HEK293T (cell line): ENCODE measurements around the gene KCTD12.

Experiments
- CTCF ChIA-PET: fragments of 350-600 bp; formaldehyde crosslinking; extraction: SDS; loops from one replicate; lab custom pipeline; 2021; ENCODE audit warnings: antibody characterized with exemption, inconsistent platforms; lab: Yijun Ruan, JAX
- POLR2A ChIA-PET: fragments of 350-600 bp; formaldehyde crosslinking; extraction: SDS; loops from one replicate; lab custom pipeline; 2020; ENCODE audit warnings: antibody characterized with exemption, inconsistent platforms; lab: Yijun Ruan, JAX
- DNase-seq: peaks from one replicate; pipeline ENCODE4 v3.0.0; 2012; ENCODE audit warnings: mixed read lengths; ENCODE audit errors: extremely low spot score
- ARNT ChIP-seq: fragments of 450-650 bp; IDR thresholded peaks from 2 replicates; pipeline ENCODE4 v1.6.1; 2017; ENCODE audit warnings: mild to moderate bottlenecking
- BHLHE40 ChIP-seq: fragments of 450-650 bp; IDR thresholded peaks from 2 replicates; pipeline ENCODE4 v1.6.1; 2016; ENCODE audit warnings: mild to moderate bottlenecking, moderate library complexity, borderline replicate concordance
- CTBP1 ChIP-seq: fragments of 450-650 bp; IDR thresholded peaks from 2 replicates; pipeline ENCODE4 v1.6.1; 2016; ENCODE audit warnings: borderline replicate concordance
- ELF4 ChIP-seq: fragments of 450-650 bp; IDR thresholded peaks from 2 replicates; pipeline ENCODE4 v1.6.1; 2017; ENCODE audit warnings: antibody characterized with exemption
- FOXA1 ChIP-seq: fragments of 450-650 bp; IDR thresholded peaks from 2 replicates; pipeline ENCODE4 v1.6.1; 2016; ENCODE audit warnings: mild to moderate bottlenecking
- FOXK2 ChIP-seq: fragments of 450-650 bp; IDR thresholded peaks from 2 replicates; pipeline ENCODE4 v1.6.1; 2016; ENCODE audit warnings: mild to moderate bottlenecking
- FOXM1 ChIP-seq: fragments of 450-650 bp; IDR thresholded peaks from 2 replicates; pipeline ENCODE4 v1.6.1; 2017; ENCODE audit warnings: mild to moderate bottlenecking, borderline replicate concordance
- HDGF ChIP-seq: fragments of 450-650 bp; IDR thresholded peaks from 2 replicates; pipeline ENCODE4 v1.6.1; 2017; ENCODE audit warnings: antibody characterized with exemption, borderline replicate concordance
- L3MBTL2 ChIP-seq: fragments of 450-650 bp; conservative IDR thresholded peaks from 2 replicates; pipeline ENCODE4 v1.6.1; 2016; ENCODE audit warnings: mild to moderate bottlenecking
- LEF1 ChIP-seq: fragments of 450-650 bp; IDR thresholded peaks from 2 replicates; pipeline ENCODE4 v1.6.1; 2017; ENCODE audit warnings: mild to moderate bottlenecking, borderline replicate concordance
- NFRKB ChIP-seq: fragments of 450-650 bp; IDR thresholded peaks from 2 replicates; pipeline ENCODE4 v1.6.1; 2016; ENCODE audit warnings: mild to moderate bottlenecking, moderate library complexity
- SP1 ChIP-seq: fragments of 450-650 bp; IDR thresholded peaks from 2 replicates; pipeline ENCODE4 v1.6.1; 2017
- SUZ12 ChIP-seq: fragments of 450-650 bp; IDR thresholded peaks from 2 replicates; pipeline ENCODE4 v1.6.1; 2016; ENCODE audit warnings: mild to moderate bottlenecking
- TARDBP ChIP-seq: fragments of 450-650 bp; IDR thresholded peaks from 2 replicates; pipeline ENCODE4 v1.6.1; 2016
- ZNF384 ChIP-seq: fragments of 450-650 bp; IDR thresholded peaks from 2 replicates; pipeline ENCODE4 v1.6.1; 2016
- TF ChIP-seq, protein P1 (sequence below): fragments of 450-650 bp; IDR thresholded peaks from 2 replicates; pipeline ENCODE4 v1.6.1; 2016

Gene KCTD12

DNA sequence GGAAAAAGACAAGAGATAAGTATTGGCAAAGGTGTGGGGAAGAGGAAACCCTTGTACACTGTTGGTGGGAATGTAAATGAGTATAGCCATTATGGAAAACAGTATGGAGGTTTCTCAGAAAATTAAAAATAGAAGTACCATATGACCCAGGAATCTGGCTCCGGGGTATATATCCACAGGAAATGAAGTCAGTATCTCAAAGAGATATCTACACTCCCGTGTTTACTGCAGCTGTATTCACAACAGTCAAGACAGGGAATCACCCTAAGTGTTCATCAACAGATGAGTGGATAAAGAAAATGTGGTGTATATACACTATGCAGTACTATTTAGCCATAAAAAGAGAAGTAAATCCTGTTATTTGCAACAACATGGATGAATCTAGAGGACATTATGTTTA, 13.5 kb downstream of the KCTD12 start:
- TF ChIP-seq SP1: no peak
- ChIA-PET POLR2A (interaction anchor here (3.7 kb wide), 1 partner anchor 12 kb away, joined by 20 read pairs; the partner anchor contains the start of gene KCTD12), CTCF (interaction anchor here (2.8 kb wide), 1 partner anchor 12 kb away, joined by 20 read pairs; no protein-coding TSS in a partner anchor)
- DNase-seq: no peak

DNA sequence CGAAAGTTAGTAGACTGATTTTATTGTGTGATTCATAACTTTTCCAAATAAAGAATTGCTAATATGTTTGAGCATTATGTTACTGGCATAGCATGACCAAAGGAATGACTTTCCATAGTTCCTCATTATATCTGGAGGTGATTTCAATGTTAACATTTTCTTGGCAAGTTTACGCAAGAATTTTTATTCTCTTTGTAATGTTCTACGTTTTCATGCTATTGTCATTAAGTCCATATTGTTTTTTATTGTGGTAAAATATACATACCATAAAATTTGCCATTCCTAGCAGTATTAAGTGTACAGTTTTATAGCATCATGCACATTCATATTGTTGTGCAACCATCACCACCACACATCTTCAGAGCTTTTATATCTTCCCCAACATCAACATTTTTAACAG, 14.8 kb downstream of the KCTD12 start:
- no peak for DNase-seq
- CTCF ChIA-PET: interaction anchor here (0.9 kb wide), 1 partner anchor 13 kb away, joined by 3 read pairs; no protein-coding TSS in a partner anchor
- no peak for TF ChIP-seq BHLHE40
- no peak for TF ChIP-seq HDGF
- TF ChIP-seq L3MBTL2: no peak
- POLR2A ChIA-PET: no interaction called here

DNA sequence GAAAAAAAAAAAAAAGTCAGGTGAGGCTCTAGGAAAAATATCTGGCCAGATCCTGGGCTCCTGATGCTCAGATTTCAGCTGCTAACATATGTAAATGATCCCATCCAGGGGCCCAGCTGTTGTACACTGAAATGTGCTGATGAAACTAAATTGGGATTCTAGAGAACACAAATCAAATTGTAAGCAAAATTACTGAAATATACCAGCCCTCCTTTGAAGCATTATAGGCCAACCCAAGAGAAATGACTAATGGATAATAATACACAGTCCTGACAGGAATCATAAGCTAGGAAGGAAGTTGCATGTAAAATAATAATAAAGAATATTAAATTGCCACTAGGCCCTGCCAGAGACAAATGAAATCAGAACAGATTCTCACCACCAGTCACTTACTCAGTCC, 17.8 kb downstream of the KCTD12 start:
- TF ChIP-seq ARNT (no peak), ZNF384 (no peak), L3MBTL2 (no peak), FOXK2 (no peak), FOXM1 (no peak), FOXA1 (no peak)
- ChIA-PET CTCF (interaction anchor here (0.6 kb wide), 1 partner anchor 34 kb away, joined by 3 read pairs; no protein-coding TSS in a partner anchor), POLR2A (no interaction called here)
- no peak for DNase-seq

DNA sequence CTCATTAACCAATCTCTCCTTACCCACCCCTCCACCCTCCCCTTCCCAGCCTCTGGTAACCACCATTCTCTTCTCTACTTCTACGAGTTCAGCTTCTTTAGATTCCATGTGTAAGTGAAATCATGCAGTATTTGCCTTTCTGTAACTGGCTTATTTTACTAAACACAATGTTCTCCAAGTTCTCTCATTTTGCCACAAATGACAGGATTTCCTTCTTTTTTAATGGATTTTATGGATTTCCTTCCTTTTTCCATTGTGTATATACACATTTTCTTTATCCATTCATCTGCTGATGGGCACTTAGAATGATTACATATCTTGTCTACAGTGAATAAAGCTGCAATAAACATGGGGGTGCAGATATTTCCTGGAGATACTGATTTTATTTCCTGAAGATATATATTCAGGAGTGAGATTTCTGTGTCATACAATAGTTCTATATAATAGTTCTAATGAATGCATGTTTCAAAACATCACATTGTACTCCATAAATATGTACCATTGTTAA, 20.2 kb downstream of the KCTD12 start:
- ChIA-PET CTCF (no interaction called here), POLR2A (no interaction called here)
- no peak for DNase-seq
- TF ChIP-seq FOXM1 (peak; percentile 47; the same call in 1 of the 2 replicates), FOXK2 (no peak)

DNA sequence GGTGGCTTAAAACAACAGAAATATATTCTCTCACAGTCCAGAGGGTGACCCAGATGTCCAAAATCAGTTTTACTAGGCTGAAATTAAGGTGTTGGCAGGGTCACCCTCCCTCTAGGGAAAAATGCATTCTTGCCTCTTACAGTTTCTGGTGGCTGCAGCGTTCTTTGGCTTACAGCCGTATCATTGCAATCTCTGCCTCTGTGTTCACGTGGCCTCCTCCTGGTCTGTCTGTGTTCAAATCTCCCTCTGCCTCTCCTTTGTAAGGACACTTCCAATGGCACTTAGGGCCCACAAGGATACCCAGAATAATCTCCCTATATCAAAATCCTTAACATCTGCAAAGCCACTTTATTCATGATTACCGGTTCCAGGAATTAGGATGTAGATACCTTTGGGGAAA, 21.1 kb downstream of the KCTD12 start:
- POLR2A ChIA-PET: no interaction called here
- no peak for TF ChIP-seq FOXK2
- TF ChIP-seq ELF4: no peak
- no peak for TF ChIP-seq ZNF384
- no peak for TF ChIP-seq LEF1
- TF ChIP-seq ARNT: no peak
- TF ChIP-seq SP1: no peak
- TF ChIP-seq NFRKB: no peak
- TF ChIP-seq L3MBTL2: no peak
- no peak for TF ChIP-seq TARDBP
- TF ChIP-seq BHLHE40: no peak
- TF ChIP-seq CTBP1: no peak
- no peak for TF ChIP-seq HDGF
- TF ChIP-seq, protein P1, sequence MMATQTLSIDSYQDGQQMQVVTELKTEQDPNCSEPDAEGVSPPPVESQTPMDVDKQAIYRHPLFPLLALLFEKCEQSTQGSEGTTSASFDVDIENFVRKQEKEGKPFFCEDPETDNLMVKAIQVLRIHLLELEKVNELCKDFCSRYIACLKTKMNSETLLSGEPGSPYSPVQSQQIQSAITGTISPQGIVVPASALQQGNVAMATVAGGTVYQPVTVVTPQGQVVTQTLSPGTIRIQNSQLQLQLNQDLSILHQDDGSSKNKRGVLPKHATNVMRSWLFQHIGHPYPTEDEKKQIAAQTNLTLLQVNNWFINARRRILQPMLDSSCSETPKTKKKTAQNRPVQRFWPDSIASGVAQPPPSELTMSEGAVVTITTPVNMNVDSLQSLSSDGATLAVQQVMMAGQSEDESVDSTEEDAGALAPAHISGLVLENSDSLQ: no peak
- no peak for TF ChIP-seq FOXA1
- TF ChIP-seq SUZ12: no peak
- no peak for TF ChIP-seq FOXM1
- DNase-seq: no peak
- CTCF ChIA-PET: no interaction called here

DNA sequence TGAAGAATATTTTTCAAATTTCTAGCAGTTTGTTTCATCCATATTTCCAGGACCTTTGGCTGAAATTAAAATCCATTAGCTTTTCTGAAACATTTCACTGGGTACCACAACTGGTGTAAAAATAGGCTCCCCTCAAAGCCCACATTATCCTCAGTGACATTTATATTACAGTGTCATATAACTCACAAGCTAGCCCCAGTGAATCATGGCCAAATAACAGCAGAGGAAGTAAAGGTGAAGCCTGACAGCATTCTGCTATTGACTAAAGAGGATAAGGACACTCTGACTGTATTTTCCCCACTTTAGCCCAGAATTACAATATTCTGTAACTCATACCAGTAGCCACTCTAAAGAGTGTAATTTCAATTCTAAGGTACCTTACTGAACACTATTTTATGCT, 21.9 kb downstream of the KCTD12 start:
- ChIA-PET POLR2A (no interaction called here), CTCF (interaction anchor here (0.8 kb wide), 1 partner anchor 172 kb away, joined by 3 read pairs; no protein-coding TSS in a partner anchor)
- DNase-seq: no peak
- TF ChIP-seq HDGF (no peak), NFRKB (no peak), LEF1 (no peak), FOXK2 (no peak), BHLHE40 (no peak), ARNT (no peak), SP1 (no peak), CTBP1 (no peak), L3MBTL2 (no peak), FOXA1 (no peak), ELF4 (no peak), SUZ12 (no peak), TARDBP (no peak), ZNF384 (no peak), FOXM1 (no peak)
- TF ChIP-seq, protein P1: no peak

DNA sequence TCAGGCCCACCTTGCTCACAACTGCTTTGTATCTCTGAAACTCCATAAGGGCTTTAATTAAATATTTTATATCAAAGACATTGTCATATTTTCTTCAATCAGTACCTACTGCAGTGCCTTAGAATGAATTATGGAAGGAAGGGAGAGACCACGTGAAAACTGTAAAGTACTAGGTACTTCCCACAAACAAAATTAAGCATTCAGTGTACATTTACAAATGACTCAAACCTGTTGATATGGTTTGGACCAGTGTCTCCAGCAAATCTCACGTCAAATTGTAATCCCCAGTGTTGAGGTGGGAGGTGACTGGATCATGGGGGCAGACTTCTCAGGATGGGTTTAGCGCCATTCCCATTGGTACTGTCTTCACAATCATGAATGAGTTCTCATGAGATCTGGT, 23.2 kb downstream of the KCTD12 start:
- TF ChIP-seq ZNF384 (peak; percentile 8; the same call in 1 of the 2 replicates), ELF4 (no peak), SUZ12 (no peak), ARNT (no peak)
- TF ChIP-seq, protein P1: no peak
- no peak for DNase-seq
- CTCF ChIA-PET: no interaction called here
- POLR2A ChIA-PET: no interaction called here

DNA sequence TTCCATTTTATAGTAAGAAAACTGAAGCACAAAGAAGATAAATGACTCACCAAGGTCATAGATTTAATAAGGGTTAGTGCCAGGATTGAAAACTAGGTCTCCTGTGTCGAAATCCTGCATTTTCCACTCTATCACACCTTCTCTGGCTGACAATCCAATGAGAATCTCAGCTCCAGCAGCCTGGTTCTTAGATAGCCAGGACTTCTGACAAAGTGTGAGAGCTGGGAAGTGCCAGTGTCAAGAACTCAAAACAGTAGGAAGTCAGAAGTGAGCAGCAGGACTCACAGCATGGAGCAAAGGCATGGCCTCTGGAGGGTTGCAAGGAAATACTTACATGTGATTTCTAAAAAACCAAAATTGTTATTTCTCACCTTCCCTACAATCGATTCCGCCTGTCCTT, 24.3 kb downstream of the KCTD12 start:
- POLR2A ChIA-PET: no interaction called here
- CTCF ChIA-PET: interaction anchor here (0.7 to 1.3 kb wide), 2 partner anchors 13 to 21 kb away, joined by 3 read pairs; no protein-coding TSS in a partner anchor
- no peak for TF ChIP-seq LEF1
- TF ChIP-seq, protein P1: no peak
- no peak for TF ChIP-seq CTBP1
- TF ChIP-seq BHLHE40: no peak
- TF ChIP-seq FOXA1: no peak
- no peak for TF ChIP-seq ZNF384
- no peak for TF ChIP-seq SUZ12
- no peak for TF ChIP-seq HDGF
- no peak for TF ChIP-seq ARNT
- no peak for TF ChIP-seq TARDBP
- TF ChIP-seq FOXM1: no peak
- TF ChIP-seq NFRKB: no peak
- TF ChIP-seq SP1: no peak
- TF ChIP-seq L3MBTL2: no peak
- no peak for TF ChIP-seq FOXK2
- no peak for TF ChIP-seq ELF4

More for the DNA sequence above, 24.3 kb downstream of the KCTD12 start:
- DNase-seq: no peak
